CD14-positive monocyte (primary cell): ENCODE results near the gene SZRD1. TPM values are rescaled to one million over a fixed set of nuclear protein-coding genes. Genes with fewer than 3 reads are reported as not detected.

ENCODE experiments used
- DNase-seq, 3 donors: peaks; one replicate each; pipeline ENCODE4 v3.0.0-alpha.2; 2011 to 2022
- H2AFZ ChIP-seq: 2 replicates; pipeline ENCODE4 v1.6.0; 2012; ENCODE audit warnings: mild to moderate bottlenecking, low read depth, low read length, inconsistent platforms; ENCODE audit not compliant: insufficient read depth, poor library complexity, severe bottlenecking
- H3K27ac ChIP-seq, 2 donors: 1 replicate in 1 of 2; 2 replicates in 1 of 2; pipeline ENCODE4 v1.5.1; 2012 to 2013; ENCODE audit warnings: low read length in 2 of 2, control low read depth in 1 of 2, inconsistent platforms in 1 of 2, low read depth in 1 of 2, mild to moderate bottlenecking in 1 of 2
- H3K27me3 ChIP-seq, 2 donors: one replicate each; pipeline versions ENCODE4 v1.6.0 to v1.6.1; 2011 to 2013; ENCODE audit warnings: low read length in 2 of 2; ENCODE audit not compliant: control insufficient read depth in 2 of 2, insufficient read depth in 2 of 2
- H3K36me3 ChIP-seq, 2 donors: replicated peaks in 1 of 2; 1 replicate in 1 of 2; 2 replicates in 1 of 2; pipeline versions ENCODE4 v1.5.1 to v1.6.1; 2012 to 2013; ENCODE audit warnings: low read length in 2 of 2, control low read depth in 1 of 2, inconsistent platforms in 1 of 2, mild to moderate bottlenecking in 1 of 2; ENCODE audit not compliant: insufficient read depth in 2 of 2, control insufficient read depth in 1 of 2
- H3K4me1 ChIP-seq, 2 donors: 1 replicate in 1 of 2; 2 replicates in 1 of 2; pipeline versions ENCODE4 v1.5.1 to v1.6.1; 2012 to 2013; ENCODE audit warnings: low read length in 2 of 2, control low read depth in 1 of 2, inconsistent platforms in 1 of 2, mild to moderate bottlenecking in 1 of 2, moderate library complexity in 1 of 2; ENCODE audit not compliant: insufficient read depth in 2 of 2, control insufficient read depth in 1 of 2
- H3K4me2 ChIP-seq: replicated peaks from 2 replicates; pipeline ENCODE3; 2012; ENCODE audit warnings: low read length, moderate library complexity, mild to moderate bottlenecking; ENCODE audit not compliant: poor library complexity, severe bottlenecking; ENCODE audit errors: extremely low read depth
- H3K4me3 ChIP-seq, 3 experiments: fragments of 200-600 bp in 1 of 3; sonication (generic) in 1 of 3; replicated peaks in 1 of 3; 1 replicate in 2 of 3; 2 replicates in 1 of 3; pipeline ENCODE4 v1.5.1; 2011 to 2013; ENCODE audit warnings: low read length in 3 of 3, mild to moderate bottlenecking in 3 of 3, control low read depth in 2 of 3, low read depth in 2 of 3, inconsistent platforms in 1 of 3, moderate library complexity in 1 of 3
- H3K79me2 ChIP-seq: 2 replicates; pipeline ENCODE4 v1.6.0; 2012; ENCODE audit warnings: mild to moderate bottlenecking, control low read depth, inconsistent platforms, low read length, moderate library complexity; ENCODE audit not compliant: insufficient read depth
- H3K9ac ChIP-seq: 2 replicates; pipeline ENCODE4 v1.6.0; 2017; ENCODE audit warnings: low read length, mild to moderate bottlenecking; ENCODE audit not compliant: insufficient read depth, poor library complexity, severe bottlenecking
- H3K9me3 ChIP-seq, 2 donors: replicated peaks in 1 of 2; 1 replicate in 1 of 2; 2 replicates in 1 of 2; pipeline versions ENCODE4 v1.5.1 to v1.6.1; 2012 to 2013; ENCODE audit warnings: low read length in 2 of 2, control low read depth in 1 of 2; ENCODE audit not compliant: control insufficient read depth in 1 of 2, insufficient read depth in 1 of 2
- H4K20me1 ChIP-seq: 2 replicates; pipeline ENCODE4 v1.6.0; 2012; ENCODE audit warnings: mild to moderate bottlenecking, low read length, control low read depth, moderate library complexity; ENCODE audit not compliant: insufficient read depth
- H3K27ac Mint-ChIP-seq, 7 donors: one replicate each; pipeline ENCODE4 v1.8.0; 2020; ENCODE audit warnings: mild to moderate bottlenecking in 7 of 7, mixed read lengths in 7 of 7, moderate library complexity in 6 of 7, inconsistent platforms in 2 of 7
- H3K27me3 Mint-ChIP-seq, 3 donors: one replicate each; pipeline ENCODE4 v1.8.0; 2021 to 2022; ENCODE audit warnings: low read depth in 3 of 3, mild to moderate bottlenecking in 3 of 3, mixed read lengths in 3 of 3, moderate library complexity in 3 of 3, inconsistent platforms in 1 of 3
- H3K36me3 Mint-ChIP-seq, 2 donors: one replicate each; pipeline ENCODE4 v1.8.0; 2020; ENCODE audit warnings: mixed read lengths in 2 of 2, inconsistent platforms in 1 of 2, mild to moderate bottlenecking in 1 of 2
- H3K4me1 Mint-ChIP-seq: one replicate; pipeline ENCODE4 v1.8.0; 2020; ENCODE audit warnings: mild to moderate bottlenecking, mixed read lengths
- H3K4me3 Mint-ChIP-seq, 2 donors: one replicate each; pipeline ENCODE4 v1.8.0; 2020; ENCODE audit warnings: mild to moderate bottlenecking in 2 of 2, mixed read lengths in 2 of 2, moderate library complexity in 1 of 2
- H3K9me3 Mint-ChIP-seq, 7 donors: one replicate each; pipeline ENCODE4 v1.8.0; 2020 to 2022; ENCODE audit warnings: mixed read lengths in 7 of 7, mild to moderate bottlenecking in 6 of 7, moderate library complexity in 6 of 7, inconsistent platforms in 2 of 7
- WGBS: methylation state at CpG from one replicate; pipeline ENCODE4 v1.1.5; 2013; ENCODE audit warnings: missing lambda C conversion rate; ENCODE audit not compliant: insufficient coverage; 5-methylcytosine and 5-hydroxymethylcytosine counted together
- intact Hi-C, 2 donors: fragments of 100-400 bp; cut with micrococcal nuclease; formaldehyde crosslinking; loops; one replicate each; pipeline versions ENCODE4 v1.15.0 to v1.15.1; 2023
- polyA plus RNA-seq, 3 donors: library from polyadenylated mRNA; depleted of rRNA in 1 of 3; unstranded in 2 of 3; stranded (reverse) in 1 of 3; fragments of 300-500 nt in 2 of 3; fragments of >200 nt in 1 of 3; fragmentation: Illumina TruSeq in 2 of 3; gene quantifications; 1 replicate in 2 of 3; 2 replicates in 1 of 3; pipeline ENCODE4 v1.2.3, GENCODE V29; 2012 to 2021
- TF ChIP-seq, protein P1 (sequence below): fragments of 200-600 bp; IDR thresholded peaks from one replicate; pipeline ENCODE4 v1.8.0; 2022; ENCODE audit warnings: antibody characterized with exemption, mild to moderate bottlenecking

The SZRD1 gene
- polyA plus RNA-seq, 3 donors = 46.4 to 50.5 (median 47.2) TPM

DNA sequence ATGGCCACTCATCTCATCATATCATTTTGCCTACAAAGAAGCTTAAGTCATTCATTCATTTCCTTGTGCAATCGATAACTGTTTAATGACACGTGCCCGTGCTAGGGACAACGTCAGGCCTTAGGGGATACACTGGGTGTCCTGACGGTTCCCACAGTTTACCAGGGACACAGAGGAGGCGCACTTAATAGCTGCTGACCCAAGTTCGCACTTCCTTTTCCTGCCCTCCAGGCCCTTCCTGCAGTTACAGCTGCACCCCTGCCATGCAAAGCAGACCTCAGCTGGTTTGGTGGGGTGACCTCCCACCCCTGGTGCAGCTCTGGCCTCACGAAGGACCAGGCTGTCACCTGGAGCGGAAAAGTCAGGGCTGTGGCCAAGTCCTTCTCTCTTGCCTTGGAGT is 66.0 kb downstream of the SZRD1 start:
- intact Hi-C loops = no loop called here
- no peak overlapping the region for H3K4me3 Mint-ChIP-seq

DNA sequence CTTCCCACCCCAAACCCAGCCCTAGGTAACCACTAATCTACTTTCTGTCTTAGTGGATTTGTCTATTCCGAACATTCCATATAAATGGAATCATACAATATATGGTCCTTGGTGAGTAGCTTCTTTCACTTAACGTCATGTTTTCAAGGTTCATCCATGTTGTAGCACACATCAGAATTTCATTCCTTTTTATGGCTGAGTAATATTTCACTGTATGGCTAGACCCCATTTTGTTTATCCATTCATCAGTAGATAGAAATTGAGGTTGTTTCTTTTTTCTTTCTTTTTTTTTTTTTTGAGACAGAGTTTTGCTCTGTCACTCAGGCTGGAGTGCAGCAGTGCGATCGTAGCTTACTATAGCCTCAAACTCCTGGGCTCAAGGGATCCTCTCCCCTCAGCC is 67.0 kb downstream of the SZRD1 start:
- DNase-seq = no peak
- no peak overlapping the region for H3K27ac Mint-ChIP-seq
- no CpG with 5 or more reads among the region's 4 CpGs for WGBS
- H3K27me3 Mint-ChIP-seq = peaks cover 0 to 1% (median 1%) of the 10 kb centered on the region in 3 donors
- no peaks in the 10 kb centered on the region for H4K20me1 ChIP-seq
- no peak overlapping the region for H3K9ac ChIP-seq
- no peak overlapping the region for H3K4me3 Mint-ChIP-seq
- no peak overlapping the region for H3K4me2 ChIP-seq
- no peaks in the 10 kb centered on the region for H3K79me2 ChIP-seq
- no peaks in the 10 kb centered on the region for H3K36me3 ChIP-seq
- H3K27me3 ChIP-seq = no peaks in the 10 kb centered on the region
- peaks cover 0 to 5% (median 0%) of the 10 kb centered on the region in 7 donors for H3K9me3 Mint-ChIP-seq
- H3K4me1 ChIP-seq = peaks cover 8% of the 10 kb centered on the region in 2 donors
- intact Hi-C loops = no loop called here
- H3K9me3 ChIP-seq = no peaks in the 10 kb centered on the region
- no peak overlapping the region for H3K27ac ChIP-seq
- peaks cover 19% of the 10 kb centered on the region for H3K4me1 Mint-ChIP-seq
- no peak overlapping the region for H2AFZ ChIP-seq
- no peaks in the 10 kb centered on the region for H3K36me3 Mint-ChIP-seq
- no peak overlapping the region for H3K4me3 ChIP-seq
- TF ChIP-seq, protein P1, sequence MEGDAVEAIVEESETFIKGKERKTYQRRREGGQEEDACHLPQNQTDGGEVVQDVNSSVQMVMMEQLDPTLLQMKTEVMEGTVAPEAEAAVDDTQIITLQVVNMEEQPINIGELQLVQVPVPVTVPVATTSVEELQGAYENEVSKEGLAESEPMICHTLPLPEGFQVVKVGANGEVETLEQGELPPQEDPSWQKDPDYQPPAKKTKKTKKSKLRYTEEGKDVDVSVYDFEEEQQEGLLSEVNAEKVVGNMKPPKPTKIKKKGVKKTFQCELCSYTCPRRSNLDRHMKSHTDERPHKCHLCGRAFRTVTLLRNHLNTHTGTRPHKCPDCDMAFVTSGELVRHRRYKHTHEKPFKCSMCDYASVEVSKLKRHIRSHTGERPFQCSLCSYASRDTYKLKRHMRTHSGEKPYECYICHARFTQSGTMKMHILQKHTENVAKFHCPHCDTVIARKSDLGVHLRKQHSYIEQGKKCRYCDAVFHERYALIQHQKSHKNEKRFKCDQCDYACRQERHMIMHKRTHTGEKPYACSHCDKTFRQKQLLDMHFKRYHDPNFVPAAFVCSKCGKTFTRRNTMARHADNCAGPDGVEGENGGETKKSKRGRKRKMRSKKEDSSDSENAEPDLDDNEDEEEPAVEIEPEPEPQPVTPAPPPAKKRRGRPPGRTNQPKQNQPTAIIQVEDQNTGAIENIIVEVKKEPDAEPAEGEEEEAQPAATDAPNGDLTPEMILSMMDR = no peak

More for the DNA sequence above, 66.0 kb downstream of the SZRD1 start:
- Mint-ChIP-seq H3K27ac (no peak overlapping the region), H3K9me3 (peaks cover 0 to 5% (median 0%) of the 10 kb centered on the region in 7 donors), H3K27me3 (peaks cover 0 to 1% (median 1%) of the 10 kb centered on the region in 3 donors), H3K4me1 (peaks cover 15% of the 10 kb centered on the region), H3K36me3 (no peaks in the 10 kb centered on the region)
- H3K4me1 ChIP-seq = peaks cover 6 to 7% of the 10 kb centered on the region in 2 donors
- H3K4me2 ChIP-seq = no peak overlapping the region
- no peak overlapping the region for H3K27ac ChIP-seq
- WGBS = 35% methylated on average over 9 of the region's 9 CpGs
- no peak overlapping the region for H3K4me3 ChIP-seq
- H3K9me3 ChIP-seq = no peaks in the 10 kb centered on the region
- H3K9ac ChIP-seq = no peak overlapping the region
- H2AFZ ChIP-seq = peak overlapping the region; percentile 70
- TF ChIP-seq, protein P1 = no peak
- H3K79me2 ChIP-seq = no peaks in the 10 kb centered on the region
- no peaks in the 10 kb centered on the region for H3K27me3 ChIP-seq
- H4K20me1 ChIP-seq = no peaks in the 10 kb centered on the region
- DNase-seq = peak in 1 of 3 donors; percentile 22
- no peaks in the 10 kb centered on the region for H3K36me3 ChIP-seq
